Left lung (tissue), 10 donors: ENCODE data around the gene SH3PXD2B. TPM values are rescaled to one million over a fixed set of nuclear protein-coding genes. Genes with fewer than 3 reads are reported as not detected.
A peak's percentile ranks its signal among the peaks of the same experiment; 100 is the strongest.
"Not testable (repeated sequence)": the region's sequence is repeated elsewhere in the genome, so short reads cannot be mapped to it uniquely, and the experiment has no call there.

Source experiments
- ATAC-seq: fragments of 200-7000 bp; cut with Tn5 transposase; one replicate; pipeline ENCODE4 v1.9.1; 2020; ENCODE audit warnings: moderate library complexity
- DNase-seq, 4 donors: peaks; one replicate each; pipeline ENCODE4 v3.0.0-alpha.2; 2013 to 2020
- H3K27ac ChIP-seq, 2 donors: fragments of 200-600 bp; sonication (generic) in 1 of 2; one replicate each; pipeline versions ENCODE4 v1.5.0 to v1.8.0; 2020 to 2021
- H3K27me3 ChIP-seq, 2 donors: fragments of 200-600 bp; sonication (generic) in 1 of 2; one replicate each; pipeline versions ENCODE4 v1.5.0 to v1.8.0; 2020 to 2021
- H3K36me3 ChIP-seq, 2 donors: fragments of 200-600 bp; sonication (generic) in 1 of 2; one replicate each; pipeline versions ENCODE4 v1.5.0 to v1.8.0; 2020 to 2021
- H3K4me1 ChIP-seq, 2 donors: fragments of 200-600 bp; one replicate each; pipeline ENCODE4 v1.8.0; 2021
- H3K4me3 ChIP-seq, 2 donors: fragments of 200-600 bp; sonication (generic) in 1 of 2; one replicate each; pipeline versions ENCODE4 v1.5.0 to v1.8.0; 2020 to 2021; ENCODE audit warnings: mild to moderate bottlenecking in 1 of 2
- H3K9me3 ChIP-seq, 2 donors: fragments of 200-600 bp; sonication (generic) in 1 of 2; one replicate each; pipeline versions ENCODE4 v1.5.0 to v1.8.0; 2020 to 2021
- intact Hi-C, 2 donors: fragments of 100-400 bp; cut with DNase I; formaldehyde crosslinking; loops; one replicate each; pipeline versions ENCODE4 v1.11.2 to v1.14.2; 2022
- polyA plus RNA-seq, 6 donors: library from polyadenylated mRNA; unstranded; fragments of 120-200 nt; gene quantifications; one replicate each; pipeline ENCODE4 v1.2.1, GENCODE V29; 2013; ENCODE audit not compliant: insufficient read length in 6 of 6
- total RNA-seq, 2 donors: library from RNA; stranded (reverse); fragmentation: NEBNext Ultra II Directional; extraction: Animal tissue kit (Norgen Biotek cat#: 25700); gene quantifications; one replicate each; pipeline ENCODE4 v1.2.1, GENCODE V29; 2021
- TF ChIP-seq, protein P1 (sequence below), 2 donors: fragments of 200-600 bp; sonication (generic) in 1 of 2; IDR thresholded peaks; one replicate each; pipeline versions ENCODE4 v1.5.0 to v1.8.0; 2021; ENCODE audit warnings: antibody characterized with exemption in 2 of 2
- donor health status: DM: no; HTN: yes; CAD: no.
- donor health status: DM: no; HTN: no; CAD: no.

Gene SH3PXD2B
- total and polyA plus RNA-seq, 8 donors, result 35.4 to 57.5 (median 43.8) TPM

DNA sequence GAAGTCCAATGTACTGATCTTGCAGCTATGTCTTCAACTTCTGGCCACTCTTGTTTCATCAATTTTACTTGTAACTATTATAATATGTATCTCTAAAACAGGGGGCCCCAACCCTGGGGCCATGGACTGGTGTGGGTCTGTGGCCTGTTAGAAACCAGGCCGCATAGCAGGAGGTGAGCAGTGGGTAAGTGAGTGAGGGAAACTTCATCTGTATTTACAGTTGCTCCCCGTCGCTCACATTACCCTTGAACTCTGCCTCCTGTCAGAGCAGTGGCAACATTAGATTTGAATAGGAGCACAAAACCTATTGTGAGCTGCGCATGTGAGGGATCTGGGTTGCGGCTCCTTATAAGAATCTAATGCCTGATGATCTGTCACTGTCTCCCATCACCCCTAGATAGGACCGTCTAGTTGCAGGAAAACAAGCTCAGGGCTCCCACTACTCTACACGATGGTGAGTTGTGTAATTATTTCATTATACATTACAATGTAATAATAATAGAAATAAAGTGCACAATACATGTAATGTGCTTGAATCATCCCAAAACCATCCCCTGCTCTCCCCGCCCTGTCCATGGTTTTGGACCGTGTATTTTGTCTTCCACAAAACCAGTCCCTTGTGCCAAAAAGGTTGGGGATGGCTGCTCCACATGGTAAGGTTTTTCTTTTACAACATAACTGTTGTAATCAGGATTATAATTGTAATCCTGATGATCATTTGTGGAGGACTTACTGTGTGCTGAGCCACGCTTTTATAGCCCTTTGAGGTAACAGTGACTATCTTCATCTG is 26.9 kb upstream of the SH3PXD2B start:
- DNase-seq (no peak), ATAC-seq (no peak)
- H3K4me1 ChIP-seq, result no peaks in the 10 kb centered on the region
- H3K27ac ChIP-seq, result no peak overlapping the region
- intact Hi-C loops, result loop anchor here in 1 of 2 donors (10.0 kb wide), 1 partner anchor 224 kb away; no protein-coding TSS in a partner anchor
- H3K36me3 ChIP-seq, result no peaks in the 10 kb centered on the region
- H3K9me3 ChIP-seq, result no peaks in the 10 kb centered on the region
- H3K27me3 ChIP-seq, result no peaks in the 10 kb centered on the region
- TF ChIP-seq, protein P1, sequence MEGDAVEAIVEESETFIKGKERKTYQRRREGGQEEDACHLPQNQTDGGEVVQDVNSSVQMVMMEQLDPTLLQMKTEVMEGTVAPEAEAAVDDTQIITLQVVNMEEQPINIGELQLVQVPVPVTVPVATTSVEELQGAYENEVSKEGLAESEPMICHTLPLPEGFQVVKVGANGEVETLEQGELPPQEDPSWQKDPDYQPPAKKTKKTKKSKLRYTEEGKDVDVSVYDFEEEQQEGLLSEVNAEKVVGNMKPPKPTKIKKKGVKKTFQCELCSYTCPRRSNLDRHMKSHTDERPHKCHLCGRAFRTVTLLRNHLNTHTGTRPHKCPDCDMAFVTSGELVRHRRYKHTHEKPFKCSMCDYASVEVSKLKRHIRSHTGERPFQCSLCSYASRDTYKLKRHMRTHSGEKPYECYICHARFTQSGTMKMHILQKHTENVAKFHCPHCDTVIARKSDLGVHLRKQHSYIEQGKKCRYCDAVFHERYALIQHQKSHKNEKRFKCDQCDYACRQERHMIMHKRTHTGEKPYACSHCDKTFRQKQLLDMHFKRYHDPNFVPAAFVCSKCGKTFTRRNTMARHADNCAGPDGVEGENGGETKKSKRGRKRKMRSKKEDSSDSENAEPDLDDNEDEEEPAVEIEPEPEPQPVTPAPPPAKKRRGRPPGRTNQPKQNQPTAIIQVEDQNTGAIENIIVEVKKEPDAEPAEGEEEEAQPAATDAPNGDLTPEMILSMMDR (IDR thresholded peaks at IDR 0.05), result no peak
- no peak overlapping the region for H3K4me3 ChIP-seq

DNA sequence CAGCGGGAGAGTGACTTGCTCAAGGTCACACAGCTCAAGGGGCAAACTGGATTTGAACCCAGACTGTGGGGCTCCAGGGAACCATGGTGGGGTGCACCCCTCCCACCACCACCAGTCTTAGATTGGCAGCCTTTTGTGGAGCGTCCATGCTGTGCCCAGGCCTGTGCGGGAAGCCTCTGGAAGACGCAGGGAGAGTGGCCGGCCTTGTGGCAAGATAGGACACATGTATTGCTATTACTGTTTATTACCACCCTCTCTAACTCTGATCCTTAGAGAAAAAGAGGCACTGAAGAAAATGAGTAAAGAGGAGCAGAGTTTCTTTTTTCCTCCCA is 25.4 kb upstream of the SH3PXD2B start:
- H3K27ac ChIP-seq, result no peak overlapping the region
- no peaks in the 10 kb centered on the region for H3K4me1 ChIP-seq
- ATAC-seq (no peak), DNase-seq (no peak)
- H3K36me3 ChIP-seq, result no peaks in the 10 kb centered on the region
- H3K9me3 ChIP-seq, result no peaks in the 10 kb centered on the region
- intact Hi-C loops, result loop anchor here (5.0 to 10.0 kb wide), 3 partner anchors 218 to 455 kb away; no protein-coding TSS in a partner anchor
- TF ChIP-seq, protein P1 (IDR thresholded peaks at IDR 0.05), result no peak
- H3K4me3 ChIP-seq, result no peak overlapping the region
- no peaks in the 10 kb centered on the region for H3K27me3 ChIP-seq

- intact Hi-C loops, result loop anchor here in 1 of 2 donors (5.0 to 10.0 kb wide), 2 partner anchors 218 to 456 kb away; no protein-coding TSS in a partner anchor
- no peaks in the 10 kb centered on the region for H3K36me3 ChIP-seq
- TF ChIP-seq, protein P1 (IDR thresholded peaks at IDR 0.05), result peak; percentile 62 to 79
These were observed 24.9 kb upstream of the SH3PXD2B start for GRCh38 chr5:172479034-172479783.

DNA sequence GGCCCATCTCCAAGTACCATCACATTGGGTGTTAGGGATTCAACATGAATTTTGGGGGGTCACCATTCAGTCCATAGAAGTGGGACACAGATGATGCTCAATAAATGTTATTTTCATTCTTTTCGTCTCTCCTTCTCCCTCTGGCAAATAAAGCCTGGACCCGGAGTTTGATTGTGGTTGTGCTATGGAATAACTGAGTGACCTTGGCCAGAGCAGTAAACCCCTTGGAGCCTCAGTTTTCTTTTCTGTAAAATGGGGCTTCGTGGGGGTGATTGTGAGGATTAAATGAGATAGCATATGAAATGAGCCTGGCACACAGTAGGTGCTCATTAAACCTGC is 24.3 kb upstream of the SH3PXD2B start:
- not testable (repeated sequence) for H3K27me3 ChIP-seq, H3K9me3 ChIP-seq, H3K27ac ChIP-seq, H3K36me3 ChIP-seq, DNase-seq, ATAC-seq, H3K4me1 ChIP-seq, H3K4me3 ChIP-seq
- intact Hi-C loops, result loop anchor here in 1 of 2 donors (5.0 to 10.0 kb wide), 2 partner anchors 219 to 456 kb away; no protein-coding TSS in a partner anchor

More at GRCh38 chr5:172479034-172479783, 24.9 kb upstream of the SH3PXD2B start:
- no peak overlapping the region for H3K4me3 ChIP-seq
- H3K27ac ChIP-seq, result no peak overlapping the region
- ATAC-seq (peak; percentile 100), DNase-seq (peak; percentile 79 to 93 (median 83))
- H3K4me1 ChIP-seq, result no peaks in the 10 kb centered on the region
- no peaks in the 10 kb centered on the region for H3K27me3 ChIP-seq
- no peaks in the 10 kb centered on the region for H3K9me3 ChIP-seq

GRCh38 chr5:172478256-172478655 is 23.9 kb upstream of the SH3PXD2B start:
- no peak for DNase-seq
- no peaks in the 10 kb centered on the region for H3K4me1 ChIP-seq
- ATAC-seq, result no peak
- TF ChIP-seq, protein P1 (IDR thresholded peaks at IDR 0.05), result no peak
- no peaks in the 10 kb centered on the region for H3K27me3 ChIP-seq
- H3K27ac ChIP-seq, result no peak overlapping the region
- H3K4me3 ChIP-seq, result no peak overlapping the region
- no peaks in the 10 kb centered on the region for H3K9me3 ChIP-seq
- H3K36me3 ChIP-seq, result no peaks in the 10 kb centered on the region
- intact Hi-C loops, result loop anchor here in 1 of 2 donors (5.0 to 10.0 kb wide), 2 partner anchors 219 to 457 kb away; no protein-coding TSS in a partner anchor
